HG03520 (cell line): ENCODE results near the gene ZNF253.
A peak's percentile ranks its signal among the peaks of the same experiment; 100 is the strongest.
"Not testable (repeated sequence)": the region's sequence is repeated elsewhere in the genome, so short reads cannot be mapped to it uniquely, and the experiment has no call there.

Experiments used
- ATAC-seq: cut with Tn5 transposase; IDR thresholded peaks from one replicate; pipeline ENCODE4 v1.9.1; 2021; ENCODE audit warnings: mild to moderate bottlenecking, moderate library complexity; ENCODE audit not compliant: unreplicated experiment

Gene ZNF253

DNA sequence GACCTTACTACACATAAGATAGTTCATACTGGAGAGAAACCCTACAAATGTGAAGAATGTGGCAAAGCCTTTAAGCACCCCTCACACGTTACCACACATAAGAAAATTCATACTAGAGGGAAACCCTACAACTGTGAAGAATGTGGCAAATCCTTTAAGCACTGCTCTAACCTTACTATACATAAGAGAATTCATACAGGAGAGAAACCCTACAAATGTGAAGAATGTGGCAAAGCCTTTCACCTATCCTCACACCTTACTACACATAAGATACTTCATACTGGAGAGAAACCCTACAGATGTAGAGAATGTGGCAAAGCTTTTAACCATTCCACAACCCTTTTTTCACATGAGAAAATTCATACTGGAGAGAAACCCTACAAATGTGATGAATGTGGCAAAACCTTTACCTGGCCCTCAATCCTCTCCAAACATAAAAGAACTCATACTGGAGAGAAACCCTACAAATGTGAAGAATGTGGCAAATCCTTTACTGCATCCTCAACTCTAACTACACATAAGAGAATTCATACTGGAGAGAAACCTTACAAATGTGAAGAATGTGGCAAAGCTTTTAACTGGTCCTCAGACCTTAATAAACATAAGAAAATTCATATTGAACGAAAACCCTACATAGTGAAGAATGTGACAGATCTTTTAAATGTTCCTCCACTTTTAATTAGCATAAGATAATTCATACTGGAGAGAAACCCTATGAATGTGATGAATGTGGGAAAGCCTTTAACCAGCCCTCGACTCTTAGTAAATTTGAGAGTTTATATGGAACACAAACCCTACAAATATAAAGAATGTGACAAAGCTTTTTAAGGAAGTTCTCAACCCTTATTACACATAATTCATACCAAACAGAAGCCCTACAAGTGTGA is 26.6 kb downstream of the ZNF253 start:
- ATAC-seq: not testable (repeated sequence)

DNA sequence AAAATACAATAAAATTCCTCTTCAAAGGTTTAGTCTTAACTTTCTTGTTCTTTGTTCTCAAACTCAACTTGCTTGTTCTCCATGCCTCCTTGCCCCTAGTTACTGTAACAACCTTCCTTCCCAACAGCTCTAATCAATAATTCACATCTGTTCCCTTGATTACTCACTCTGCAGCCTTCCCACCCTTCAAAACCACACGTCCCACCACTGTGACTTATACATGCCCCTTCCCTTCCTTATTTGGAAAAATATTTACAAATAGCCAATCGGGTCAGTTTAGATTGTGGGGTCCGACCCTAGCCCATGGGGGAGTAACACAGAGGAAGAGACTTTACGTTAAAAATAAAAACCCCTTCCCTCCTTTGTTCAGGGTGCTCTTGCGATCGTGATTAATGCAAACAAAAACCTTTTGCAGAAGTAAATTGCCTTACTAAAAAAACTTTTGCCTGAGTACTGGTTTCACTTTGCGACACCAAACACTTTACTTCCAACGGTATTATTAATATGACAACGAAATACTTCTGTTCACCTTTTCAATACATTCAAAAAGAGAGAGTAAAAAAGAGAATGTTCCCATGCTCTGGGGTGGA is 34.6 kb downstream of the ZNF253 start:
- no peak for ATAC-seq

DNA sequence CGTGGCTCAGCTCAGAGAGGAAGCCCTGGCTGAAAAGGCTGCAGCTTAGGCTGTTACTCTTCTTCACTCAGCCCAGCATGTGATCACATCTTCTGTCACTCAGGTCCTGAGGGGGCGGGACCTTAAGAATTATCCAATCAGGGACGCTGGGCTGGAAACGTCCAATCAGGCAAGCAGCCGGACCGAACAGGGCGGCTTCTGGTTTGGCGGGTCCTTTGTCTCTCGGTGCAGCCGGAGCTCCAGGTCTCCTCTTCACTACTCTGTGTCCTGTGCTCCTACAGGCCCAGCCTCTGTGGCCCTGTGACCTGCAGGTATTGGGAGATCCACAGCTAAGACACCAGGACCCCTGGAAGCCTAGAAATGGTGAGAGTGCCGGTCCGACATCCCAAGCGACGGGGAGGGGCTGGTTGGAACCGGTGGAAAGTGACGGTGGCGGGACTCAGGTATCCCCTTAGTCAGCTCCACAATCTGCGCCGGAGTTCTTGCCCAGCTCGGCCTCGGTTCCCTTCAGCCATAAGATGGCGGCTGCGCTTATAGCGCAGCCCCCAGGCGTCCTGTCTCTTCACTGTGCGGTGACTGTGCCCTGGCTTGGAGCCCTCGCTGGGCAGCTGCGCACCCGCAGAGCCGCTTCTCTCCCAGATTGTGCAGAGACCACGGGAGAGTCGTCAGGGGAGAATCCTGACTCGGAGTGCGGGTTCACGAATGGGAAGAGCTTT is 35.2 kb downstream of the ZNF253 start, which contains the start of gene ZNF93:
Gene ZNF93, plus strand, starts transcription at position 218 of the 716 bp plus-strand sequence. Its CDS starts 143 bp downstream, at position 361.
- peak; percentile 84 for ATAC-seq

DNA sequence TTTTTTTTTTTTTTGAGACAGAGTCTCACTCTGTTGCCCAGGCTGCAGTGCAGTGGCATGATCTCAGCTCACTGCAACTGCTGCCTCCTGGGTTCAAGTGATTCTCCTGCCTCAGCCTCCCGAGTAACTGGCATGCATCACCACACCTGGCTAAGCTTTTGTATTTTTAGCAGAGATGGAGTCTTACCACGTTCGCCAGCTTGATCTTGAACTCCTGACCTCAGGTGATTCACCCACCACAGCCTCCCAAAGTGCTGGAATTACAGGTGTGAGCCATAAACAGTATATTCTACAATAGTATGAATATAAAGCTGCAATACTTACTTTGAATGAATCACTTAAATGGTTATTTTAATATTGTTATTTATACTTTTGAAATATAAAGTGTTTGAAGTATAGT is 41.9 kb downstream of the ZNF253 start:
- not testable (repeated sequence) for ATAC-seq

DNA sequence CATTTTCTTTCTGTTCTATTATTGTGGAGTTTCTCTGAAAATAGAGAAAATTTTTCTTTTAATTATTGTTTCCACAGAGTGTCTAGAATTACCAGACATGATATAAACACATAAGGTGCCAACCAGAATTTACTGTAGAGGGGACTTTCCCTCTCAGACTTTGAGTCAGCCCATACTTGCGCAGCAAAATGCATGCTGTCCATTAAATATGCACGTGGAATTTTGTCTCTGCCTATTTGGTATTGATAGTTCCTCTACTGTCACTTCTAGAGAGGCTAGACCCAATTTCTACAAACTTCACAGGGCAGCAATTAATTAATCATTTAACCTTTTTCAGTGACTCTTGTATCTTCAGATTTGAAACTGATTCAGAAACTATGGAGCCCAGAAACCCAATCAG is 44.0 kb downstream of the ZNF253 start:
- no peak for ATAC-seq

DNA sequence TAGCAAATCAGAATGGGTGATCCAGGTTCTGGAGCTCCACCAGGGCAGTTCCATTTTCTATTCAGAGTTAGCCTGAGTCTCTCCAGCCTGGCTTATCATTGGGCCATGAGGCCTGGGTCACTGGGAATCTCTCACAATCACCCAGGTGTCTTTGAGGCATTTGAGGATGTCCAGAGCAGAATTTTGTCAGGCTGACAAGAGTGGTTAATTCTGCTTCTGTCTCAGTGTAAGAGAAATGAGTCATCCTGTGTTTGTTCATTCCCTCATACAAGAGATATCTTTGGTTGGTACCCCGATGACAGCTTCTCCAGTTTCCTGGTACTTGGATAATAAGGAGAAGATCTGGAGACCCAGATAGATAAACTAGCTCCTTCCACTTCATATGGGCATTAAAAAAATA is 45.5 kb downstream of the ZNF253 start:
- ATAC-seq: no peak

DNA sequence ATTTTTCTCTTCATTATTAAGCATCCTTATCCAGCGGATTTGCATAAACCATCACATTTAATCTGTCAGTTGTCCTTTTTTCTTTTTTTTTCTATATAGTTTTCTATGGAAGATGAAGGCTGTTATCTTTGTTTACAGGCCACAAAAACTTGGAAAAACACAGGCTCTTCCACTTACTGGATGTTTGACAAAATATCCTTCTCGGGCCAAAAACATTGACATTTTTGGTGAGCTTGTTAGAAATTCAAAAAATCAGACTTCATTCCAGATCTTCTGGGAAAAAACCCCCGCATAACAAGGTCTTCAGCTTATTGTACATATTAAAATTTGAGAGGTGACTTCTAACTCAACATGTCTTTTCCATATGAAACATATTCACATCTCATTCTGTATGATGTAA is 48.9 kb downstream of the ZNF253 start:
- no peak for ATAC-seq

DNA sequence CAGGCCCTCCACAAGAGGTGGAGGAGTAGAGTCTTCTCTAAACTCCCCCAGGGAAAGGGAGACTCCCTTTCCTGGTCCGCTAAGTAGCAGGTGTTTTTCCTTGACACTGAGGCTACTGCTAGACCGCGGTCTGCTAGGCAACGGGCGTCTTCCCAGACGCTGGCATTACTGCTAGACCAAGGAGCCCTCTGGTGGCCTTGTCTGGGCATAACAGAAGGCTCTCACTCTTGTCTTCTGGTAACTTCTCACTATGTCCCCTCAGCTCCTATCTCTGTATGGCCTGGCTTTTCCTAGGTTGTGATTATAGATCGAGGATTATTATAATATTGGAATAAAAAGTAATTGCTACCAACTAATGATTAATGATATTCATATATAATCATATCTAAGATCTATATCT is 64.7 kb downstream of the ZNF253 start:
- ATAC-seq: not testable (repeated sequence)

DNA sequence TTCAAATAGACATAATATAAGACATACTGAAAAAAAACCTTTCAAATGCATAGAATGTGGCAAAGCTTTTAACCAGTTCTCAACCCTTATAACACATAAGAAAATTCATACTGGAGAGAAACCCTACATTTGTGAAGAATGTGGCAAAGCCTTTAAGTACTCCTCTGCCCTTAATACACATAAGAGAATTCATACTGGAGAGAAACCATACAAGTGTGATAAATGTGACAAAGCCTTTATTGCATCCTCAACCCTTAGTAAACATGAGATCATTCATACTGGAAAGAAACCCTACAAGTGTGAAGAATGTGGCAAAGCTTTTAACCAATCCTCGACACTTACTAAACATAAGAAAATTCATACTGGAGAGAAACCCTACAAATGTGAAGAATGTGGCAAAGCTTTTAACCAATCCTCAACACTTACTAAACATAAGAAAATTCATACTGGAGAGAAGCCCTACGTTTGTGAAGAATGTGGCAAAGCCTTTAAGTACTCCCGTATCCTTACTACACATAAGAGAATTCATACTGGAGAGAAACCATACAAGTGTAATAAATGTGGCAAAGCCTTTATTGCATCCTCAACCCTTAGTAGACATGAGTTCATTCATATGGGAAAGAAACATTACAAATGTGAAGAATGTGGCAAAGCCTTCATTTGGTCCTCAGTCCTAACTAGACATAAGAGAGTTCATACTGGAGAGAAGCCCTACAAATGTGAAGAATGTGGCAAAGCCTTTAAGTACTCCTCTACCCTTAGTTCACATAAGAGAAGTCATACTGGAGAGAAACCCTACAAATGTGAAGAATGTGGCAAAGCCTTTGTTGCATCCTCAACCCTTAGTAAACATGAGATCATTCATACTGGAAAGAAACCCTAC is 68.0 kb downstream of the ZNF253 start:
- not testable (repeated sequence) for ATAC-seq

DNA sequence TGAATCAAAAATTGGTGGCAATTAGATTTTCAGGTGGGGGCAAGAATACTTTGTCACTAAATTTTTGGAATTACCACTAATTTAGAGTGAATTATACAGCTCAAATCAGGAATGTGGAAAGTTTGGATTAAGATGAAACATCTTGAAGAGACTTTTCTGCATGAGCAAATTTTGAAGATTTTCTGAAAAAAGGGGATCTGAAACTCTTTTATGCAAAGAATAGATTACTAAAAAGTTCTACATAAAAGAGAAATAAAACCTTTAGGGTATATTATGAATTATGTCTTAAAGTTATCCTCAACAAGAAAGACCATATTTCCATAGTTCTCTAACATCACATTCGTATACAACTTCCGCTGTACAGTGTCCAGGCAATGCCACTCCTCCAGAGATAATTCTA is 71.7 kb downstream of the ZNF253 start:
- no peak for ATAC-seq

DNA sequence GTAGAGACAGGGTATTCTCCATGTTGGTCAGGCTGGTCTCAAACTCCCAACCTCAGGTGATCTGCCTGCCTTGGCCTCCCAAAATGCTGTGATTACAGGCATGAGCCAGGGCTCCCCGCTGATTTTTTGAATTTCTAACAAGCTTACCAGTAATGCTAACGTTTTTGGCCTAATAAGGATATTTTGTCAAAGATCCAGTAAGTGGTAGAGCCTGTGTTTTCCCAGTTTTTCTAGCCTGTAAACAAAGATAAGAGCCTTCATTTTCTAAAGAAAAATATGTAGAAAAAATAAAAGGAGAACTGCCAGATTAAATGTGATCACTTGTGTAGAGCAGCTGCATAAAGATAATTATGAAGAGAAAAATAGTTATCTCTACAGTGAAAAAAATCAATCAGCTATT is 72.8 kb downstream of the ZNF253 start:
- no peak for ATAC-seq

DNA sequence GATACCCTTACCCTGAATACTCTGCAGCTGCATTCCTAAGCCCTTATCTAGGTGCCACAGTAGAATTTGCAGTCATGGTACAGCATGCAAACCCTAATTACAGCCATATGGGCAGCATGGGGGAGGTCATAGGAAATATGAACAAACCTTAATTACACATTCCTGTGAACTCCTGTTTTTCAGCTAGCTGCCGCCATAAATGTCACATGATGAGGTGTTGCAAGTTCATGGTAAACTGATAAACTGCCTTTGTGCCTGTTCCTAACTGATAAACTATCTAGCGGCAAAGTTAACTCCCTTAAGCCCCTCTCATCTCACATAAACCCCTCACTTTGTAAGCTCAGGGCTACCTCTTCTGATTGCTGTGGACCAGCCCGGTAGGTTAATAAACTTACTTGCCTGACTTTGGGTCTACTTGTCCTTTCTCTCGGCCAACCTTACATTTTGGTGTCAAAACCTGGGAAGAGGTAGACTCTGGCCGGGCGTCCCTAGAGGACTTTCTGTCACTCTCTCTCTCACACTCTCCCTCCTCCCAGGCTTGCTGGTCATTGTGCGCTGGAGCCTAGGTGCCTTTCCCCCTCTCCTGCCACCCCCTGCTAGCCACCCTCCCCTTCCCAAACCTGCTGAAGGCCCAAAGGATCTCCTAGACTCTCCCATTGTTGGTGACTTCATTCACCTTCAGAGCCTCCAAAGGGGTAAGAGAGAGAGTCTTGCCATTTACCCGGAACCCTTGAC is 78.3 kb downstream of the ZNF253 start:
- no peak for ATAC-seq
